Erythroblast (primary cell): ENCODE measurements around the gene CBX5.

Experiments used
- GATA1 ChIP-seq: IDR thresholded peaks from 2 replicates; pipeline ENCODE4 v1.6.1; 2011; ENCODE audit warnings: low read depth, mild to moderate bottlenecking, control low read depth, low read length, moderate library complexity
- POLR2A ChIP-seq: IDR thresholded peaks from 2 replicates; pipeline ENCODE4 v1.6.1; 2011; ENCODE audit warnings: mild to moderate bottlenecking, low read length

DNA sequence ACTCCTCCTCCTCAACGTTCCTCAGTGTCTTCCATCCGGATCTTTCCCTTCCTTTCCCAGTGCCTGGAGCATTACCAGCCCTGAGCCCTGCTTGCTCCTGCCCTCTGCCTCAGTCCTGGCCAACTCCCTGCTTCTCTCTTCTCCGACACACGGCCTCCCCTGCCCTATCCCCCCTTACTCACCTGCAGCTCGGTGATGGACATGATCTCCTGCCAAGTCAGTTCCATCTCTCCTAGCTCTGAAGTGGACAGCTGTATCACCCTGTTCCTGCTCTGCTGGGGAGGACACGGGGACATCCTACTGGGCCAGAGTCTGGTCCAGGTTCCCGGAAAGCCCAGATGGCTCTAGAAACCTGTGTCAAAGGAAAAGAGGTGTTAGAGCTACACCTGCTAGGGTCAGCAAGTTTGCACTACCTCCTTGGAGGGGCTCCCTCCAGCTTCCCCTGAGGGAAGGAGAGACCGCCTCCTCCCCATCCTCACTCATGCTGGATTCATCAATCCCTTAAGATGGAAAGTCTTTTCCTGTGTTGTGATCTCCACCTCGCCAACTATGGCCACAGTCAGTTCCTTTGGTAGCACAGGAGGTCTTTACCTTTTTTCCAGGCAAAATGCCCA is 15.1 kb upstream of the CBX5 start:
- TF ChIP-seq POLR2A = no peak
- no peak for TF ChIP-seq GATA1
